Keratinocyte (primary cell): ENCODE data around the gene TSPEAR. TPM values are rescaled to one million over a fixed set of nuclear protein-coding genes. Genes with fewer than 3 reads are reported as not detected.

ENCODE experiments used
- DNase-seq: peaks from one replicate; pipeline ENCODE4 v3.0.0-alpha.2; 2011; ENCODE audit warnings: low read depth, missing footprints, low spot score
- FAIRE-seq: peaks from 2 replicates; lab custom pipeline; 2011; peaks lifted over from hg19 to GRCh38; lab: Jason Lieb, UNC
- H2AFZ ChIP-seq: 2 replicates; pipeline ENCODE4 v1.6.0; 2012; ENCODE audit warnings: low read length, control low read depth, inconsistent platforms; ENCODE audit not compliant: control insufficient read depth
- H3K27ac ChIP-seq: 2 replicates; pipeline ENCODE4 v1.5.1; 2011; ENCODE audit warnings: low read length; ENCODE audit not compliant: control insufficient read depth, insufficient read depth
- H3K27me3 ChIP-seq: 3 replicates; pipeline ENCODE4 v1.6.0; 2011; ENCODE audit warnings: low read length; ENCODE audit not compliant: control insufficient read depth, insufficient read depth; ENCODE audit errors: extremely low read depth
- H3K36me3 ChIP-seq, 2 experiments: 2 replicates in 1 of 2; 3 replicates in 1 of 2; pipeline ENCODE4 v1.5.1; 2011; ENCODE audit warnings: low read length in 2 of 2, mild to moderate bottlenecking in 1 of 2; ENCODE audit not compliant: control insufficient read depth in 2 of 2, insufficient read depth in 2 of 2; ENCODE audit errors: extremely low read depth in 1 of 2
- H3K4me1 ChIP-seq: 3 replicates; pipeline ENCODE4 v1.5.1; 2011; ENCODE audit warnings: low read length; ENCODE audit not compliant: control insufficient read depth, insufficient read depth; ENCODE audit errors: extremely low read depth
- H3K4me2 ChIP-seq: 3 replicates; pipeline ENCODE4 v1.6.0; 2011; ENCODE audit warnings: low read depth, low read length; ENCODE audit not compliant: control insufficient read depth, insufficient read depth; ENCODE audit errors: extremely low read depth
- H3K4me3 ChIP-seq, 3 experiments: fragments of 200-600 bp in 1 of 3; sonication (generic) in 1 of 3; 2 replicates in 2 of 3; 3 replicates in 1 of 3; pipeline ENCODE4 v1.5.1; 2011 to 2016; ENCODE audit warnings: low read length in 3 of 3, mild to moderate bottlenecking in 3 of 3, control low read depth in 2 of 3, inconsistent platforms in 1 of 3, low read depth in 1 of 3, mixed read lengths in 1 of 3, mixed run types in 1 of 3, moderate library complexity in 1 of 3; ENCODE audit not compliant: control insufficient read depth in 2 of 3, insufficient read depth in 2 of 3; ENCODE audit errors: extremely low read depth in 1 of 3
- H3K79me2 ChIP-seq: 2 replicates; pipeline ENCODE4 v1.6.0; 2012; ENCODE audit warnings: low read length; ENCODE audit not compliant: control insufficient read depth, insufficient read depth
- H3K9ac ChIP-seq: 3 replicates; pipeline ENCODE4 v1.6.0; 2011; ENCODE audit warnings: low read length; ENCODE audit not compliant: control insufficient read depth, insufficient read depth; ENCODE audit errors: extremely low read depth
- H3K9me1 ChIP-seq: 3 replicates; pipeline ENCODE4 v1.6.0; 2011; ENCODE audit warnings: low read length; ENCODE audit not compliant: control insufficient read depth, insufficient read depth; ENCODE audit errors: extremely low read depth
- H3K9me3 ChIP-seq: 2 replicates; pipeline ENCODE4 v1.5.1; 2012; ENCODE audit warnings: low read depth, low read length; ENCODE audit not compliant: control insufficient read depth
- H4K20me1 ChIP-seq: 3 replicates; pipeline ENCODE4 v1.6.0; 2011; ENCODE audit warnings: low read length; ENCODE audit not compliant: control insufficient read depth, insufficient read depth; ENCODE audit errors: extremely low read depth
- CTCF ChIP-seq, 3 experiments: IDR thresholded peaks in 1 of 3; conservative IDR thresholded peaks in 1 of 3; optimal IDR thresholded peaks in 1 of 3; 2 replicates in 2 of 3; 3 replicates in 1 of 3; pipeline versions ENCODE3 to v1.5.1; 2011; ENCODE audit warnings: low read length in 3 of 3, mild to moderate bottlenecking in 3 of 3, moderate library complexity in 2 of 3, control low read depth in 1 of 3, inconsistent platforms in 1 of 3; ENCODE audit not compliant: insufficient read depth in 2 of 3; ENCODE audit errors: extremely low read depth in 1 of 3
- EZH2 ChIP-seq: IDR thresholded peaks from one replicate; pipeline ENCODE4 v1.6.1; 2012; ENCODE audit warnings: inconsistent platforms, mild to moderate bottlenecking, low read length, moderate library complexity
- dilution Hi-C: fragments of 300-500 bp; cut with MboI; formaldehyde crosslinking; loops from one replicate; pipeline ENCODE4 v1.7.0; 2020; ENCODE audit warnings: low sequenced_read_pairs; ENCODE audit not compliant: extremely low pct_ligation_motif_present
- polyA plus RNA-seq, 5 experiments: library from polyadenylated mRNA; depleted of rRNA in 3 of 5; stranded (reverse) in 3 of 5; stranded (forward) in 1 of 5; unstranded in 1 of 5; fragments of >200 nt; gene quantifications; 1 replicate in 1 of 5; 2 replicates in 3 of 5; 3 replicates in 1 of 5; pipeline versions ENCODE4 v1.2.1 to v1.2.3, GENCODE V29; 2011 to 2012; ENCODE audit warnings: missing spikeins in 2 of 5, low read depth in 1 of 5, low replicate concordance in 1 of 5

Gene TSPEAR
- polyA plus RNA-seq, 1 donor (not counting 4 experiments of a cell fraction or from before 2014, with no cell fraction given) = 0.12 TPM

DNA sequence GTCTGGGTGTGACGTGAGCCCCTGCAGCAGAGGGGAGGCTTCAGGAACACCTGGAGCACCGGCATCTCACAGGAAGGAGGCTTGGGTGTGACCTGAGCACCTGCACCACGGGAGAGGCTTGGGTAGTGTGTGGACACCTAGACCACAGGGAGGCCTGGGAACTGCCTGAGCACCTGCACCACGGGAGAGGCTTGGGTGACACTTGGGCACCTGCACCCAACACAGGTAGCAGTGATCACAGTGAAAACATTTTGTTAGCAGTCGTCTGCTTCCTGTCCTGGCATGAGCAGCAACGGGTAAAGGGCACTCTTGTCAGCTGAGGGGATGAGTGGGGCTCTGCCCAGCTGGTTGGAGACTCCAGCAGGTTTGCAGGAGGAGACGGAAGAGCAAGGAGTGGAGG is 233.7 kb downstream of the TSPEAR start:
- H3K27me3 ChIP-seq = no peaks in the 10 kb centered on the region
- H3K4me3 ChIP-seq = no peak overlapping the region
- no peak overlapping the region for H3K27ac ChIP-seq
- no peak for TF ChIP-seq EZH2
- H3K79me2 ChIP-seq = no peaks in the 10 kb centered on the region
- H4K20me1 ChIP-seq = no peaks in the 10 kb centered on the region
- no peaks in the 10 kb centered on the region for H3K36me3 ChIP-seq
- H3K4me2 ChIP-seq = no peak overlapping the region
- DNase-seq = no peak
- no peaks in the 10 kb centered on the region for H3K4me1 ChIP-seq
- dilution Hi-C loops = loop anchor here (25.0 kb wide), 1 partner anchor 260 kb away; no protein-coding TSS in a partner anchor
- no peak overlapping the region for H2AFZ ChIP-seq
- H3K9ac ChIP-seq = no peak overlapping the region
- H3K9me3 ChIP-seq = no peaks in the 10 kb centered on the region
- FAIRE-seq = no peak
- no peaks in the 10 kb centered on the region for H3K9me1 ChIP-seq

DNA sequence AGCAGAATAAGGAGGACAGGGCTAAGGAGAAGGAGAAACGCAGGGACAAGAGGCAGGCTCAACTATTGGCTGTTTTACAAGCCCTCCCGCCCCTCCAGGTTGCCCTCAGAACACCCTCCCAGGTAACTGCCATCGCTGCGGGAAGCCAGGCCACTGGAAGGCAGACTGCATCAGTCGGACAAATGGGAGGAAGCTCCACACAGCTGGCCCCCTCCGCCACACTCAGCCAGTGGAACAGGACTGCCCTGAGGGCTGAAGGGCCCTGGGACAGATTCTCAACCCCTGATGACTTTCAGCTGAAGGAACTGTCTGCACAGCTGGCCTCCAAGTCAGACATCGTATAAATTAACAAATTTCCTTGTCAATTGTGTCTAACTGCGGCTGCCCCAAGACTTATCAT is 234.2 kb downstream of the TSPEAR start:
- H3K79me2 ChIP-seq = no peaks in the 10 kb centered on the region
- no peak for DNase-seq
- FAIRE-seq = no peak
- no peaks in the 10 kb centered on the region for H3K9me3 ChIP-seq
- no peak for TF ChIP-seq CTCF (optimal IDR thresholded peaks at IDR 0.05 in 1 of 3, IDR thresholded peaks at IDR 0.05 in 1 of 3, conservative IDR thresholded peaks at IDR 0.05 in 1 of 3; ENCODE audit: extremely low read depth in 1 of 3, insufficient read depth in 2 of 3, low read length in 3 of 3)
- TF ChIP-seq EZH2 = no peak
- no peak overlapping the region for H2AFZ ChIP-seq
- H3K4me3 ChIP-seq = no peak overlapping the region
- dilution Hi-C loops = loop anchor here (25.0 kb wide), 1 partner anchor 260 kb away; no protein-coding TSS in a partner anchor
- no peaks in the 10 kb centered on the region for H3K4me1 ChIP-seq
- H4K20me1 ChIP-seq = no peaks in the 10 kb centered on the region
- no peak overlapping the region for H3K4me2 ChIP-seq
- H3K9me1 ChIP-seq = no peaks in the 10 kb centered on the region
- H3K27me3 ChIP-seq = no peaks in the 10 kb centered on the region
- no peak overlapping the region for H3K9ac ChIP-seq
- H3K36me3 ChIP-seq = no peaks in the 10 kb centered on the region
- H3K27ac ChIP-seq = no peak overlapping the region

- TF ChIP-seq CTCF (optimal IDR thresholded peaks at IDR 0.05 in 1 of 3, IDR thresholded peaks at IDR 0.05 in 1 of 3, conservative IDR thresholded peaks at IDR 0.05 in 1 of 3; ENCODE audit: extremely low read depth in 1 of 3, insufficient read depth in 2 of 3, low read length in 3 of 3) (no peak), EZH2 (no peak)
- no peak overlapping the region for H3K4me3 ChIP-seq
- no peak for FAIRE-seq
- H3K27ac ChIP-seq = no peak overlapping the region
- no peaks in the 10 kb centered on the region for H3K9me3 ChIP-seq
- dilution Hi-C loops = loop anchor here (25.0 kb wide), 1 partner anchor 262 kb away; no protein-coding TSS in a partner anchor
- no peak for DNase-seq
- no peak overlapping the region for H3K4me2 ChIP-seq
- H3K36me3 ChIP-seq = no peaks in the 10 kb centered on the region
- no peak overlapping the region for H3K9ac ChIP-seq
- H4K20me1 ChIP-seq = no peaks in the 10 kb centered on the region
- no peaks in the 10 kb centered on the region for H3K79me2 ChIP-seq
- no peaks in the 10 kb centered on the region for H3K9me1 ChIP-seq
- H2AFZ ChIP-seq = no peak overlapping the region
- no peaks in the 10 kb centered on the region for H3K4me1 ChIP-seq
- H3K27me3 ChIP-seq = no peaks in the 10 kb centered on the region
Observed at GRCh38 chr21:44475266-44475845, 236.0 kb downstream of the TSPEAR start.
